IMR-90 (cell line): ENCODE measurements around the gene NFAT5. TPM values are rescaled to one million over a fixed set of nuclear protein-coding genes. Genes with fewer than 3 reads are reported as not detected.

Experiments used
- ATAC-seq: fragments of 200-7000 bp; cut with Tn5 transposase; 2 replicates; pipeline ENCODE4 v1.9.1; 2020; ENCODE audit warnings: low read depth, mild to moderate bottlenecking, moderate library complexity
- BruUV-seq: library from RNA; stranded (reverse); fragments of 400-500 nt; replicated peaks from 2 replicates; lab custom pipeline; 2021; lab: Mats Ljungman, UMichigan
- CTCF ChIA-PET: fragments of 300-600 bp; formaldehyde crosslinking; extraction: SDS; loops from one replicate; lab custom pipeline; 2021; ENCODE audit warnings: antibody characterized with exemption; lab: Yijun Ruan, JAX
- POLR2A ChIA-PET: fragments of 300-600 bp; sonication (Branson Sonifier 250); formaldehyde crosslinking; loops from one replicate; lab custom pipeline; 2022; ENCODE audit warnings: antibody characterized with exemption; ENCODE audit not compliant: unreplicated experiment; lab: Charles Lee
- DNase-seq: peaks from one replicate; pipeline ENCODE4 v3.0.0; 2013
- H2AFZ ChIP-seq: replicated peaks from 2 replicates; pipeline ENCODE3; 2013; ENCODE audit warnings: low read length, mild to moderate bottlenecking; ENCODE audit not compliant: poor library complexity
- H2AK5ac ChIP-seq: 2 replicates; pipeline ENCODE4 v1.6.1; 2013; ENCODE audit warnings: low read depth, low read length, inconsistent platforms
- H2AK9ac ChIP-seq: replicated peaks from 2 replicates; pipeline ENCODE3; 2013; ENCODE audit warnings: mild to moderate bottlenecking, low read depth, low read length, moderate library complexity; ENCODE audit not compliant: poor library complexity
- H2BK120ac ChIP-seq: 2 replicates; pipeline ENCODE4 v1.6.1; 2013; ENCODE audit warnings: low read depth, low read length, inconsistent platforms
- H2BK15ac ChIP-seq: 3 replicates; pipeline ENCODE4 v1.6.1; 2013; ENCODE audit warnings: low read depth, low read length, inconsistent platforms
- H2BK20ac ChIP-seq: 2 replicates; pipeline ENCODE4 v1.6.1; 2013; ENCODE audit warnings: low read depth, mild to moderate bottlenecking, inconsistent platforms, low read length, moderate library complexity
- H2BK5ac ChIP-seq: 2 replicates; pipeline ENCODE4 v1.6.1; 2013; ENCODE audit warnings: mild to moderate bottlenecking, low read depth, low read length, inconsistent platforms; ENCODE audit not compliant: poor library complexity, severe bottlenecking
- H3K14ac ChIP-seq: replicated peaks from 2 replicates; pipeline ENCODE4 v1.6.1; 2013; ENCODE audit warnings: low read depth, low read length, inconsistent platforms
- H3K18ac ChIP-seq: 2 replicates; pipeline ENCODE4 v1.6.1; 2013; ENCODE audit warnings: low read depth, low read length, control low read depth
- H3K23ac ChIP-seq: 2 replicates; pipeline ENCODE4 v1.6.1; 2013; ENCODE audit warnings: low read depth, low read length, inconsistent platforms
- H3K27ac ChIP-seq: 2 replicates; pipeline ENCODE4 v1.5.1; 2013; ENCODE audit warnings: mild to moderate bottlenecking, control low read depth, low read length; ENCODE audit not compliant: insufficient read depth
- H3K27me3 ChIP-seq: 2 replicates; pipeline ENCODE4 v1.6.1; 2013; ENCODE audit warnings: low read length; ENCODE audit not compliant: control insufficient read depth, insufficient read depth
- H3K36me3 ChIP-seq: 2 replicates; pipeline ENCODE4 v1.6.1; 2013; ENCODE audit warnings: low read length, mixed read lengths; ENCODE audit not compliant: control insufficient read depth, insufficient read depth
- H3K4ac ChIP-seq: 2 replicates; pipeline ENCODE4 v1.6.1; 2013; ENCODE audit warnings: low read depth, low read length, inconsistent platforms
- H3K4me1 ChIP-seq: 2 replicates; pipeline ENCODE4 v1.6.1; 2013; ENCODE audit warnings: low read length, mixed read lengths; ENCODE audit not compliant: control insufficient read depth, insufficient read depth
- H3K4me2 ChIP-seq: 2 replicates; pipeline ENCODE4 v1.6.1; 2013; ENCODE audit warnings: low read depth, mild to moderate bottlenecking, control low read depth, low read length, moderate library complexity
- H3K4me3 ChIP-seq: 2 replicates; pipeline ENCODE4 v1.5.1; 2013; ENCODE audit warnings: low read depth, mild to moderate bottlenecking, control low read depth, low read length, moderate library complexity; ENCODE audit not compliant: insufficient read depth
- H3K56ac ChIP-seq: 2 replicates; pipeline ENCODE4 v1.6.1; 2013; ENCODE audit warnings: low read length, inconsistent platforms; ENCODE audit not compliant: insufficient read depth; ENCODE audit errors: extremely low read depth
- H3K79me1 ChIP-seq, 2 experiments: 2 replicates each; pipeline ENCODE4 v1.6.1; 2013; ENCODE audit warnings: low read length in 2 of 2, inconsistent platforms in 1 of 2, low read depth in 1 of 2
- H3K9ac ChIP-seq: 2 replicates; pipeline ENCODE4 v1.6.1; 2013; ENCODE audit warnings: low read depth, low read length, control low read depth
- H3K9me1 ChIP-seq: 2 replicates; pipeline ENCODE4 v1.6.1; 2013; ENCODE audit warnings: low read length, inconsistent platforms; ENCODE audit not compliant: insufficient read depth
- H3K9me3 ChIP-seq: 2 replicates; pipeline ENCODE4 v1.6.1; 2013; ENCODE audit warnings: low read length; ENCODE audit not compliant: control insufficient read depth, insufficient read depth
- H4K20me1 ChIP-seq: 2 replicates; pipeline ENCODE4 v1.6.1; 2013; ENCODE audit warnings: low read length, inconsistent platforms; ENCODE audit not compliant: insufficient read depth
- H4K5ac ChIP-seq: 2 replicates; pipeline ENCODE4 v1.6.1; 2013; ENCODE audit warnings: mild to moderate bottlenecking, low read depth, low read length, control low read depth
- H4K8ac ChIP-seq, 2 experiments: 2 replicates each; pipeline ENCODE4 v1.6.1; 2013; ENCODE audit warnings: low read depth in 2 of 2, low read length in 2 of 2, control low read depth in 1 of 2, inconsistent platforms in 1 of 2
- H4K91ac ChIP-seq: 2 replicates; pipeline ENCODE4 v1.6.1; 2013; ENCODE audit warnings: low read depth, low read length, inconsistent platforms; ENCODE audit not compliant: insufficient read depth
- BHLHE40 ChIP-seq: fragments of 150-350 bp; IDR thresholded peaks from 2 replicates; pipeline ENCODE4 v1.6.1; 2016; ENCODE audit warnings: mild to moderate bottlenecking, low read depth, low read length
- CHD1 ChIP-seq: IDR thresholded peaks from 2 replicates; pipeline ENCODE4 v1.6.1; 2012; ENCODE audit warnings: low read depth, low read length, improper control_type of control experiment
- FOS ChIP-seq: fragments of 150-350 bp; IDR thresholded peaks from 2 replicates; pipeline ENCODE4 v1.6.1; 2016; ENCODE audit warnings: low read depth, low read length
- MAFK ChIP-seq: IDR thresholded peaks from 2 replicates; pipeline ENCODE4 v1.6.1; 2012; ENCODE audit warnings: low read depth, low read length, improper control_type of control experiment
- MAZ ChIP-seq: IDR thresholded peaks from 2 replicates; pipeline ENCODE4 v1.6.1; 2012; ENCODE audit warnings: low read depth, mild to moderate bottlenecking, low read length, improper control_type of control experiment, moderate library complexity, borderline replicate concordance
- NFE2L2 ChIP-seq: fragments of 150-350 bp; IDR thresholded peaks from 2 replicates; pipeline ENCODE4 v1.6.1; 2016; ENCODE audit warnings: low read depth, mild to moderate bottlenecking, low read length
- RCOR1 ChIP-seq: IDR thresholded peaks from 2 replicates; pipeline ENCODE4 v1.6.1; 2012; ENCODE audit warnings: mild to moderate bottlenecking, low read length, improper control_type of control experiment; ENCODE audit not compliant: insufficient replicate concordance
- RFX5 ChIP-seq: IDR thresholded peaks from 2 replicates; pipeline ENCODE4 v1.8.0; 2012; ENCODE audit warnings: low read depth, mild to moderate bottlenecking, low read length, moderate library complexity
- SMC3 ChIP-seq: fragments of 150-350 bp; IDR thresholded peaks from 2 replicates; pipeline ENCODE4 v1.6.1; 2016; ENCODE audit warnings: low read depth, mild to moderate bottlenecking, antibody characterized with exemption, low read length, moderate library complexity
- WGBS, 2 experiments: methylation state at CpG; one replicate each; pipeline versions ENCODE4 v1.1.5 to v1.1.7; 2013; ENCODE audit warnings: missing lambda C conversion rate in 2 of 2; ENCODE audit not compliant: insufficient read length in 1 of 2; ENCODE audit errors: extremely low coverage in 2 of 2; 5-methylcytosine and 5-hydroxymethylcytosine counted together
- dilution Hi-C: fragments of 300-500 bp; cut with HindIII; formaldehyde crosslinking; loops from one replicate; pipeline ENCODE4 v1.14.3; 2018; ENCODE audit warnings: low sequenced_read_pairs; ENCODE audit not compliant: unreplicated experiment
- in situ Hi-C: fragments of 300-500 bp; cut with MboI; formaldehyde crosslinking; loops from 3 replicates; pipeline ENCODE4 v1.14.3; 2019; ENCODE audit warnings: low sequenced_read_pairs, inconsistent platforms, mixed read lengths
- intact Hi-C: fragments of 100-400 bp; cut with micrococcal nuclease; formaldehyde crosslinking; loops from 2 replicates; pipeline ENCODE4 v1.10.0; 2022
- polyA plus RNA-seq, 3 experiments: library from polyadenylated mRNA; depleted of rRNA; stranded (reverse); fragments of >200 nt; gene quantifications; 2 replicates each; pipeline ENCODE4 v1.2.3, GENCODE V29; 2012; ENCODE audit warnings: low replicate concordance in 1 of 3
- total RNA-seq: library from RNA; depleted of rRNA; stranded (reverse); fragments of >200 nt; gene quantifications from 2 replicates; pipeline ENCODE4 v1.2.3, GENCODE V29; 2012
- TF ChIP-seq, protein P1 (sequence below): fragments of 150-350 bp; IDR thresholded peaks from 2 replicates; pipeline ENCODE4 v1.6.1; 2017; ENCODE audit warnings: mild to moderate bottlenecking, antibody characterized with exemption, low read length, low read depth
- TF ChIP-seq, protein P2 (sequence below): fragments of 150-350 bp; IDR thresholded peaks from 2 replicates; pipeline ENCODE4 v1.6.1; 2016; ENCODE audit warnings: low read depth, mild to moderate bottlenecking, low read length, moderate library complexity, borderline replicate concordance
- TF ChIP-seq, protein P3 (sequence below): conservative IDR thresholded peaks from 2 replicates; pipeline ENCODE4 v1.5.1; 2012; ENCODE audit warnings: mild to moderate bottlenecking, low read depth, low read length, improper control_type of control experiment

Gene NFAT5
- total and polyA plus RNA-seq, 2 of the 4 experiments (the other 2 are of a cell fraction) = 10.9 to 20.1 TPM

DNA sequence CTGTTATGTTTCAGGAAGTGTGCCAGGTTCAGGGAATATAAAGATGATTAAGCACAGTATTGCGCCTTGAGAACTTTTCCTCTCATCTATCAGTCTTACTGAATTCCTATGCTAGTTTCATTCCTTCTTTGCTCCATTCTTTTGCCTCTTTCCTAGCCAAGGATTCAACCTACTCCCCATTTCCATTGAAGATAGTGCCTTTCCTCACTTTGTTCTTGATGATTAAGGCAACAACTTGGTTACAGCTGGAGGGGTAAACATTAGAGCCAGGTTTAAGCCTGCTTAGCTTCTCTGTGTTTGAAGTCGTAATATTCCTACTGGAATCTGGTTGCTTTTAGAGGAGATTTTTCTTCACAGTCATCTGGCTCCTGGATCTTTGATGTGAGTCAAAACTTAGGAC lies 85.5 kb downstream of the NFAT5 start:
- Histone ChIP-seq H2AK9ac (no peak overlapping the region), H4K8ac (no peak overlapping the region), H3K36me3 (peaks cover 34% of the 10 kb centered on the region), H2BK5ac (no peak overlapping the region), H3K9me3 (no peaks in the 10 kb centered on the region), H3K79me1 (peaks cover 17 to 19% of the 10 kb centered on the region in 2 experiments), H3K4me1 (no peaks in the 10 kb centered on the region), H3K23ac (no peak overlapping the region), H2AFZ (no peak overlapping the region), H2BK20ac (no peak overlapping the region), H3K56ac (no peak overlapping the region), H2AK5ac (no peak overlapping the region), H3K4me3 (no peak overlapping the region), H4K5ac (no peak overlapping the region), H4K91ac (no peak overlapping the region), H4K20me1 (peaks cover 7% of the 10 kb centered on the region), H3K4me2 (no peak overlapping the region), H3K27ac (no peak overlapping the region), H3K18ac (no peak overlapping the region), H3K4ac (no peak overlapping the region), H3K9me1 (peaks cover 5% of the 10 kb centered on the region), H2BK120ac (no peak overlapping the region), H2BK15ac (no peak overlapping the region), H3K9ac (no peak overlapping the region), H3K27me3 (no peaks in the 10 kb centered on the region), H3K14ac (no peak overlapping the region)
- no peak for DNase-seq
- dilution Hi-C loops = no loop called here
- no TSS peak for BruUV-seq
- intact Hi-C loops = no loop called here
- ChIA-PET CTCF (no interaction called here), POLR2A (no interaction called here)
- ATAC-seq = no peak
- in situ Hi-C loops = no loop called here
- TF ChIP-seq CHD1 = no peak
- no peak for TF ChIP-seq BHLHE40
- TF ChIP-seq SMC3 = no peak
- TF ChIP-seq FOS = no peak
- TF ChIP-seq MAFK = no peak
- TF ChIP-seq MAZ = no peak
- TF ChIP-seq, protein P1, sequence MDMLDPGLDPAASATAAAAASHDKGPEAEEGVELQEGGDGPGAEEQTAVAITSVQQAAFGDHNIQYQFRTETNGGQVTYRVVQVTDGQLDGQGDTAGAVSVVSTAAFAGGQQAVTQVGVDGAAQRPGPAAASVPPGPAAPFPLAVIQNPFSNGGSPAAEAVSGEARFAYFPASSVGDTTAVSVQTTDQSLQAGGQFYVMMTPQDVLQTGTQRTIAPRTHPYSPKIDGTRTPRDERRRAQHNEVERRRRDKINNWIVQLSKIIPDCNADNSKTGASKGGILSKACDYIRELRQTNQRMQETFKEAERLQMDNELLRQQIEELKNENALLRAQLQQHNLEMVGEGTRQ = no peak
- TF ChIP-seq, protein P2, sequence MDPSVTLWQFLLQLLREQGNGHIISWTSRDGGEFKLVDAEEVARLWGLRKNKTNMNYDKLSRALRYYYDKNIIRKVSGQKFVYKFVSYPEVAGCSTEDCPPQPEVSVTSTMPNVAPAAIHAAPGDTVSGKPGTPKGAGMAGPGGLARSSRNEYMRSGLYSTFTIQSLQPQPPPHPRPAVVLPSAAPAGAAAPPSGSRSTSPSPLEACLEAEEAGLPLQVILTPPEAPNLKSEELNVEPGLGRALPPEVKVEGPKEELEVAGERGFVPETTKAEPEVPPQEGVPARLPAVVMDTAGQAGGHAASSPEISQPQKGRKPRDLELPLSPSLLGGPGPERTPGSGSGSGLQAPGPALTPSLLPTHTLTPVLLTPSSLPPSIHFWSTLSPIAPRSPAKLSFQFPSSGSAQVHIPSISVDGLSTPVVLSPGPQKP = no peak
- no peak for TF ChIP-seq NFE2L2
- TF ChIP-seq, protein P3, sequence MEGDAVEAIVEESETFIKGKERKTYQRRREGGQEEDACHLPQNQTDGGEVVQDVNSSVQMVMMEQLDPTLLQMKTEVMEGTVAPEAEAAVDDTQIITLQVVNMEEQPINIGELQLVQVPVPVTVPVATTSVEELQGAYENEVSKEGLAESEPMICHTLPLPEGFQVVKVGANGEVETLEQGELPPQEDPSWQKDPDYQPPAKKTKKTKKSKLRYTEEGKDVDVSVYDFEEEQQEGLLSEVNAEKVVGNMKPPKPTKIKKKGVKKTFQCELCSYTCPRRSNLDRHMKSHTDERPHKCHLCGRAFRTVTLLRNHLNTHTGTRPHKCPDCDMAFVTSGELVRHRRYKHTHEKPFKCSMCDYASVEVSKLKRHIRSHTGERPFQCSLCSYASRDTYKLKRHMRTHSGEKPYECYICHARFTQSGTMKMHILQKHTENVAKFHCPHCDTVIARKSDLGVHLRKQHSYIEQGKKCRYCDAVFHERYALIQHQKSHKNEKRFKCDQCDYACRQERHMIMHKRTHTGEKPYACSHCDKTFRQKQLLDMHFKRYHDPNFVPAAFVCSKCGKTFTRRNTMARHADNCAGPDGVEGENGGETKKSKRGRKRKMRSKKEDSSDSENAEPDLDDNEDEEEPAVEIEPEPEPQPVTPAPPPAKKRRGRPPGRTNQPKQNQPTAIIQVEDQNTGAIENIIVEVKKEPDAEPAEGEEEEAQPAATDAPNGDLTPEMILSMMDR = no peak
- TF ChIP-seq RFX5 = no peak
- no peak for TF ChIP-seq RCOR1
- no CpG with 5 or more reads among the region's 2 CpGs for WGBS, 2 experiments
